Stomach (tissue), 9 donors: ENCODE data around the gene ESYT3. TPM values are rescaled to one million over a fixed set of nuclear protein-coding genes. Genes with fewer than 3 reads are reported as not detected.

Source experiments
- DNase-seq, 2 donors: peaks; one replicate each; pipeline versions ENCODE4 v3.0.0 to v3.0.0-alpha.2; 2013 to 2019
- H3K27ac ChIP-seq, 5 donors: fragments of 200-600 bp in 4 of 5; sonication (generic) in 4 of 5; one replicate each; pipeline ENCODE4 v1.5.1; 2013 to 2019; ENCODE audit warnings: mild to moderate bottlenecking in 1 of 5, moderate library complexity in 1 of 5
- H3K27me3 ChIP-seq, 3 donors: fragments of 200-600 bp; sonication (generic); one replicate each; pipeline ENCODE4 v1.5.1; 2017 to 2019; ENCODE audit warnings: mixed run types in 1 of 3
- H3K36me3 ChIP-seq, 4 donors: fragments of 200-600 bp; sonication (generic); 1 replicate in 3 of 4; 2 replicates in 1 of 4; pipeline ENCODE4 v1.5.1; 2016 to 2019
- H3K4me1 ChIP-seq, 4 donors: fragments of 200-600 bp; sonication (generic); one replicate each; pipeline ENCODE4 v1.5.1; 2016 to 2019
- H3K4me3 ChIP-seq, 4 donors: fragments of 200-600 bp; sonication (generic) in 3 of 4; one replicate each; pipeline ENCODE4 v1.5.1; 2016 to 2019; ENCODE audit warnings: mild to moderate bottlenecking in 1 of 4
- H3K9me3 ChIP-seq, 4 donors: fragments of 200-600 bp; sonication (generic); one replicate each; pipeline ENCODE4 v1.5.1; 2016 to 2019
- EP300 ChIP-seq: sonication (generic); formaldehyde crosslinking; IDR thresholded peaks from one replicate; pipeline ENCODE4 v1.6.1; 2017; ENCODE audit warnings: antibody characterized with exemption
- POLR2A ChIP-seq, 4 donors: fragments of 450-650 bp; IDR thresholded peaks; one replicate each; pipeline ENCODE4 v1.6.1; 2016; ENCODE audit warnings: antibody characterized with exemption in 4 of 4, control low read depth in 2 of 4, mild to moderate bottlenecking in 1 of 4, moderate library complexity in 1 of 4
- POLR2AphosphoS5 ChIP-seq, 3 donors: sonication (generic); formaldehyde crosslinking; IDR thresholded peaks; one replicate each; pipeline ENCODE4 v1.6.1; 2016; ENCODE audit warnings: antibody characterized with exemption in 3 of 3
- WGBS, 5 donors: extraction: QIAGEN DNeasy Blood & Tissue Kit in 3 of 5; methylation state at CpG; one replicate each; pipeline versions ENCODE4 v1.1.5 to v1.1.7; 2013 to 2018; 5-methylcytosine and 5-hydroxymethylcytosine counted together
- intact Hi-C: fragments of 100-400 bp; cut with DNase I; formaldehyde crosslinking; loops from one replicate; pipeline ENCODE4 v1.15.1; 2023; ENCODE audit warnings: low total_unique reads
- polyA plus RNA-seq, 3 donors: library from polyadenylated mRNA; stranded (reverse); fragments of 200-250 nt; gene quantifications; one replicate each; pipeline ENCODE4 v1.2.3, GENCODE V29; 2013
- total RNA-seq, 5 donors: library from RNA; depleted of rRNA; stranded (reverse); fragments of >200 nt; gene quantifications; one replicate each; pipeline versions ENCODE4 v1.1.0 to v1.2.3, GENCODE V29; 2014 to 2016
- TF ChIP-seq, protein P1 (sequence below), 7 experiments: fragments of 450-650 bp in 4 of 7; fragments of 200-600 bp in 3 of 7; sonication (generic) in 3 of 7; IDR thresholded peaks; one replicate each; pipeline ENCODE4 v1.5.1; 2016 to 2019; ENCODE audit warnings: antibody characterized with exemption in 7 of 7, control low read depth in 2 of 7, mild to moderate bottlenecking in 1 of 7
- donor health status: healthy with polysubstance abuse.
- donor health status: Bipolar disorder and iron deficiency.
- donor health status: healthy.

Gene ESYT3
- total and polyA plus RNA-seq, 8 donors: 0.44 to 7.1 (median 2.8) TPM; not detected in 1

GRCh38 chr3:138432576-138433240, 1.7 kb upstream of the ESYT3 start:
- Histone ChIP-seq H3K27ac (no peak overlapping the region), H3K36me3 (no peaks in the 10 kb centered on the region), H3K9me3 (no peaks in the 10 kb centered on the region), H3K4me1 (peaks cover 19 to 29% (median 24%) of the 10 kb centered on the region in 4 donors), H3K27me3 (peaks cover 0 to 56% (median 15%) of the 10 kb centered on the region in 3 donors), H3K4me3 (no peak overlapping the region)
- intact Hi-C loops: no loop called here
- 82 to 92% (median 89%) methylated on average over 4 of the region's 4 CpGs for WGBS, 5 donors
- TF ChIP-seq POLR2A (IDR thresholded peaks at IDR 0.05): no peak
- TF ChIP-seq POLR2AphosphoS5 (IDR thresholded peaks at IDR 0.05): no peak
- no peak for DNase-seq

- TF ChIP-seq, protein P1, sequence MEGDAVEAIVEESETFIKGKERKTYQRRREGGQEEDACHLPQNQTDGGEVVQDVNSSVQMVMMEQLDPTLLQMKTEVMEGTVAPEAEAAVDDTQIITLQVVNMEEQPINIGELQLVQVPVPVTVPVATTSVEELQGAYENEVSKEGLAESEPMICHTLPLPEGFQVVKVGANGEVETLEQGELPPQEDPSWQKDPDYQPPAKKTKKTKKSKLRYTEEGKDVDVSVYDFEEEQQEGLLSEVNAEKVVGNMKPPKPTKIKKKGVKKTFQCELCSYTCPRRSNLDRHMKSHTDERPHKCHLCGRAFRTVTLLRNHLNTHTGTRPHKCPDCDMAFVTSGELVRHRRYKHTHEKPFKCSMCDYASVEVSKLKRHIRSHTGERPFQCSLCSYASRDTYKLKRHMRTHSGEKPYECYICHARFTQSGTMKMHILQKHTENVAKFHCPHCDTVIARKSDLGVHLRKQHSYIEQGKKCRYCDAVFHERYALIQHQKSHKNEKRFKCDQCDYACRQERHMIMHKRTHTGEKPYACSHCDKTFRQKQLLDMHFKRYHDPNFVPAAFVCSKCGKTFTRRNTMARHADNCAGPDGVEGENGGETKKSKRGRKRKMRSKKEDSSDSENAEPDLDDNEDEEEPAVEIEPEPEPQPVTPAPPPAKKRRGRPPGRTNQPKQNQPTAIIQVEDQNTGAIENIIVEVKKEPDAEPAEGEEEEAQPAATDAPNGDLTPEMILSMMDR (IDR thresholded peaks at IDR 0.05): no peak
- TF ChIP-seq POLR2A (IDR thresholded peaks at IDR 0.05) (no peak), POLR2AphosphoS5 (IDR thresholded peaks at IDR 0.05) (no peak), EP300 (no peak)
- DNase-seq: no peak
- Histone ChIP-seq H3K4me1 (peaks cover 19 to 30% (median 24%) of the 10 kb centered on the region in 4 donors), H3K4me3 (peak overlapping the region in 3 of 4 donors; percentile 58 to 76 (median 61)), H3K27me3 (peaks cover 0 to 58% (median 15%) of the 10 kb centered on the region in 3 donors), H3K36me3 (no peaks in the 10 kb centered on the region), H3K9me3 (no peaks in the 10 kb centered on the region), H3K27ac (peak overlapping the region in 3 of 5 donors; percentile 4 to 64 (median 54))
- WGBS, 5 donors: 30 to 49% (median 43%) methylated on average over 16 of the region's 16 CpGs
- intact Hi-C loops: no loop called here
Observed at GRCh38 chr3:138433892-138434275, 532 bp upstream of the ESYT3 start.

DNA sequence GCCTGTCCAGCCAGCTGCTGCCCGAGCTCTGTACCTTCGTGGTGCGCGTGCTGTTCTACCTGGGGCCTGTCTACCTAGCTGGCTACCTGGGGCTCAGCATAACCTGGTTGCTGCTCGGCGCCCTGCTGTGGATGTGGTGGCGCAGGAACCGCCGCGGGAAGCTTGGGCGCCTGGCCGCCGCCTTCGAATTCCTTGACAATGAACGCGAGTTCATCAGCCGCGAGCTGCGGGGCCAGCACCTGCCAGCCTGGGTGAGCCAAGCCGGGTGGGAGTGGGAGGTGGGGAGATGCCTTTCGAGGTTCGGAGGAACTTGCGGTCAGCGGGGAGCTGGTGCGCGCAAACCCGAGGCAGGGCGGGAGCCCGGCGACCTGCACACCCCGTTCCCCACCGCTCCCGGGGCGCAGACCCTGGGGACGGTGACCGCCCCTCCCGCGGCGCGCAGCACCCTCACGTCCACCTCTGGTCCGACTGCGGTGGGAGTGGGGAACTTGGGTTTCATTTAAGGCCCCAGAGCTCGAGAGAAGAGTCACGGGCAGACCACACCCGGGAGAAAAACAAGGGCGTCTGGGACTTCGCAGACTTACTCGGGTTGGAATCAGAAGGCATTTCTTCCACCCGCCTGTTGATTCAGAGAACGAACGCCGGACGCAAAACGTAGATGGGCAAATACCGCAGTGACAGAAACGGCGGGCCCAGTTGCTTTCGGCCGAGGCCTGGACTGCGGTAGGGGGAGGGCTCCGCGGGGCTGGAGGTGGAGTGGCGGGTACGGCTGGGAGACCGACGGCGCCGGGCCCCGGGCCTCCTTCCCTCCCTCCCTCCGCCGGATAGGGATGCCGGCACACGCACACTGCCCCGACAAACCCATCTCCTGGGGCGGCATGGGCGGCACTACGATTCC, 708 bp downstream of the ESYT3 start:
- intact Hi-C loops: no loop called here
- WGBS, 5 donors: 4 to 7% (median 5%) methylated on average over 47 to 78 of the region's 78 CpGs
- Histone ChIP-seq H3K4me1 (peaks cover 19 to 41% (median 24%) of the 10 kb centered on the region in 4 donors), H3K9me3 (no peaks in the 10 kb centered on the region), H3K36me3 (no peaks in the 10 kb centered on the region), H3K27me3 (peaks cover 0 to 62% (median 15%) of the 10 kb centered on the region in 3 donors), H3K27ac (peak overlapping the region in 4 of 5 donors; percentile 34 to 67 (median 59)), H3K4me3 (peak overlapping the region; percentile 51 to 76 (median 60))
- peak in 1 of 2 donors; percentile 63 for DNase-seq
- TF ChIP-seq, protein P1 (IDR thresholded peaks at IDR 0.05): no peak
- TF ChIP-seq POLR2AphosphoS5 (IDR thresholded peaks at IDR 0.05) (no peak), POLR2A (IDR thresholded peaks at IDR 0.05) (no peak), EP300 (no peak)

DNA sequence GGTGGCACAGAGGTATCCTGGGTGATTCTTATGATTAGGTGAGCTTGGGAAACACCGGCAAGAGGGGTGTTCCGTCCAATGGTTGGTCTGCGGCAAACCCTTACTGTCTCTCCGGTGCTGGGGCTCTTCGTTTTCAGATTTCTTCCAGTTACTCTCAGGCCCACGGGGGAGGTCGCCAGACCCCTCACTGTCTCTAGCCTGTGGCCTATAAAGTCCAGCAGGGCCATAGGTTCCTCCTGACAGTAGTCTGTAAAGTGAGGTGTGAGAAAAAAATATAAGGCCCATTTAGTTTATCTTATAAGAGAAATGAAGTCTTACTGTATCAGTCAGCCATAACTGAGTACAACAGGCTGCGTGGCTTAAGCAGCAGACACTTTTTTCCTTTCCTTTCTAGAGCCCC, 1.4 kb downstream of the ESYT3 start:
- TF ChIP-seq POLR2A (IDR thresholded peaks at IDR 0.05) (no peak), EP300 (no peak), POLR2AphosphoS5 (IDR thresholded peaks at IDR 0.05) (no peak)
- TF ChIP-seq, protein P1 (IDR thresholded peaks at IDR 0.05): no peak
- intact Hi-C loops: no loop called here
- DNase-seq: no peak
- Histone ChIP-seq H3K36me3 (no peaks in the 10 kb centered on the region), H3K27me3 (peaks cover 0 to 62% (median 15%) of the 10 kb centered on the region in 3 donors), H3K27ac (peak overlapping the region in 1 of 5 donors; percentile 64), H3K4me1 (peaks cover 19 to 48% (median 24%) of the 10 kb centered on the region in 4 donors), H3K4me3 (peak overlapping the region; percentile 51 to 76 (median 60)), H3K9me3 (no peaks in the 10 kb centered on the region)
- WGBS, 5 donors: 74 to 90% (median 84%) methylated on average over 8 of the region's 8 CpGs
